ENCODE data around the gene SLCO3A1.

DNA sequence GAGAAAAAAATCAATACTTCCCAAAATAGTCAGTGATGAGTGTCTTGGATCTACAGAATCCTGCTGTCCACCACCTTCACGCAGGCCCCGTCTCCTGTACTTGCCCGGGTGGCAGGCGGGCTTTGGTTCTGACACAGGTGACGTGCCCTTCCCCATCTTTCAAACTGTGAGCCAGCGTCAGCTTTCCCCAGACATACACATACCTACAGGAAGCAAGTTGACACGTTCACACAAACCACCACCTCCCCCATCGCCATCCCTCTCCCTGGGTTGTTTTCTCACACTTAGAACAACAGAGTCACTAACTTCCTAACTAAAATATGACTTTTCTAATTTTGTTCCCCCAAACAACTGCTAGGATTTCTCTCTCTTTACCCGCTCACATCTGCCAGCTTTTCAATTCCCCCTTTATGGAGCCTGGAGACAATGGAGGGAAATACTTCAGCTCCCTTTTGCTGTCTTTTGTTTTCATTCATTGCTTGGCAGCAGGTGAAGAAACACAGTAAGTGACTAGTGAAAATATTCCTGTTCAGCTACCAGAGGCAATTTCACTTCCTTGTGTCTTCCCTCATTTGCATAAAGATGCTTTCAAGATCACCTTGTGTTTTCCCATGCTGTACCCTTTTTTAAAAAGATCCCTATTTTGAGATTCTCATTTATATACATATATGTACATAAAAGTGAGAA lies 248.3 kb downstream of the SLCO3A1 start:
- TF ChIP-seq ZNF232 (CRISPR knock-in tag; IDR thresholded peaks at IDR 0.05) (no peak), ETV6 (CRISPR knock-in tag; IDR thresholded peaks at IDR 0.05) (no peak), CTCF (IDR thresholded peaks at IDR 0.05) (no peak), JUN (CRISPR knock-in tag; IDR thresholded peaks at IDR 0.05) (no peak)
- TF ChIP-seq, protein P1, sequence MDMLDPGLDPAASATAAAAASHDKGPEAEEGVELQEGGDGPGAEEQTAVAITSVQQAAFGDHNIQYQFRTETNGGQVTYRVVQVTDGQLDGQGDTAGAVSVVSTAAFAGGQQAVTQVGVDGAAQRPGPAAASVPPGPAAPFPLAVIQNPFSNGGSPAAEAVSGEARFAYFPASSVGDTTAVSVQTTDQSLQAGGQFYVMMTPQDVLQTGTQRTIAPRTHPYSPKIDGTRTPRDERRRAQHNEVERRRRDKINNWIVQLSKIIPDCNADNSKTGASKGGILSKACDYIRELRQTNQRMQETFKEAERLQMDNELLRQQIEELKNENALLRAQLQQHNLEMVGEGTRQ (CRISPR knock-in tag; IDR thresholded peaks at IDR 0.05): no peak
